AG08396 (cell line): ENCODE data around the gene LRRC7.
A peak's percentile ranks its signal among the peaks of the same experiment; 100 is the strongest.
"Not testable (repeated sequence)": the region's sequence is repeated elsewhere in the genome, so short reads cannot be mapped to it uniquely, and the experiment has no call there.

Experiments
- DNase-seq: peaks from one replicate; pipeline ENCODE4 v3.0.0; 2012; ENCODE audit warnings: low spot score, mixed read lengths

LRRC7 gene

GRCh38 chr1:69697340-69697739 is 129.6 kb downstream of the LRRC7 start:
- DNase-seq: no peak

- no peak for DNase-seq
Observed at GRCh38 chr1:69700770-69701169, 133.0 kb downstream of the LRRC7 start.

- no peak for DNase-seq
Observed at GRCh38 chr1:69702085-69702484, 134.4 kb downstream of the LRRC7 start.

GRCh38 chr1:69706473-69706872 is 138.8 kb downstream of the LRRC7 start:
- no peak for DNase-seq

- no peak for DNase-seq
Observed at GRCh38 chr1:69707103-69707502, 139.4 kb downstream of the LRRC7 start.

GRCh38 chr1:69710484-69711189 is 142.9 kb downstream of the LRRC7 start:
- DNase-seq: no peak

- DNase-seq: no peak
Observed at GRCh38 chr1:69711190-69711930, 143.6 kb downstream of the LRRC7 start.

- DNase-seq: not testable (repeated sequence)
Observed at GRCh38 chr1:69717834-69718233, 150.1 kb downstream of the LRRC7 start.

- no peak for DNase-seq
Observed at GRCh38 chr1:69728206-69728605, 160.5 kb downstream of the LRRC7 start.

- no peak for DNase-seq
Observed at GRCh38 chr1:69733061-69733460, 165.3 kb downstream of the LRRC7 start.

- DNase-seq: peak; percentile 34
Observed at GRCh38 chr1:69737527-69738185, 169.9 kb downstream of the LRRC7 start.

GRCh38 chr1:69738458-69739250 is 170.9 kb downstream of the LRRC7 start:
- DNase-seq: no peak

- DNase-seq: no peak
Observed at GRCh38 chr1:69739251-69739605, 171.5 kb downstream of the LRRC7 start.

GRCh38 chr1:69743146-69743545 is 175.4 kb downstream of the LRRC7 start:
- DNase-seq: no peak

GRCh38 chr1:69744381-69744780 is 176.7 kb downstream of the LRRC7 start:
- DNase-seq: no peak

- DNase-seq: no peak
Observed at GRCh38 chr1:69747207-69747606, 179.5 kb downstream of the LRRC7 start.

GRCh38 chr1:69750638-69751037 is 182.9 kb downstream of the LRRC7 start:
- no peak for DNase-seq

- no peak for DNase-seq
Observed at GRCh38 chr1:69752831-69753230, 185.1 kb downstream of the LRRC7 start.

- DNase-seq: no peak
Observed at GRCh38 chr1:69754521-69754920, 186.8 kb downstream of the LRRC7 start.

GRCh38 chr1:69755647-69756046 is 187.9 kb downstream of the LRRC7 start:
- no peak for DNase-seq

GRCh38 chr1:69765951-69766350 is 198.2 kb downstream of the LRRC7 start:
- DNase-seq: no peak

GRCh38 chr1:69766431-69767180 is 198.9 kb downstream of the LRRC7 start:
- no peak for DNase-seq
